ENCODE results near the gene ZNF483. TPM values are rescaled to one million over a fixed set of nuclear protein-coding genes. Genes with fewer than 3 reads are reported as not detected.

ZNF483 gene
- total and polyA plus RNA-seq, 9 of the 15 experiments (the other 6 are each of a cell fraction or from before 2014, with no cell fraction given), result 0.04 to 1.0 (median 0.38) TPM

DNA sequence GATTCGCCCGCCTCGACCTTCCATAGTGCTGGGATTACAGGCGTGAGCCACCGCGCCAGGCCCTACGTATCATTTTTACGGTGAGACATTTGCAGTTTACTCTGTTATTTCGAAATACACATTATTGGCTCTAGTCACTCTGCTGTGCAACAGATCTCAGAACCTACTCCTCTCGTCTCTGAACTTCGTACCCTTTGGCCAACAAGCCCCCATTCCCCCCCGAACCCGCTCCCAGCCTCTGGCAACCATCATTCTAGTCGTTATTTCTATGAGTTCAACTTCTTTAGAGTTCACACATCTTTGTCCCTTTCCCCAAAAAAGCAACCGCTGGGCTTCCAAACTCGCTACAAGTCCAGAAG is 73.7 kb downstream of the ZNF483 start (continued):
- TF ChIP-seq, protein P1, sequence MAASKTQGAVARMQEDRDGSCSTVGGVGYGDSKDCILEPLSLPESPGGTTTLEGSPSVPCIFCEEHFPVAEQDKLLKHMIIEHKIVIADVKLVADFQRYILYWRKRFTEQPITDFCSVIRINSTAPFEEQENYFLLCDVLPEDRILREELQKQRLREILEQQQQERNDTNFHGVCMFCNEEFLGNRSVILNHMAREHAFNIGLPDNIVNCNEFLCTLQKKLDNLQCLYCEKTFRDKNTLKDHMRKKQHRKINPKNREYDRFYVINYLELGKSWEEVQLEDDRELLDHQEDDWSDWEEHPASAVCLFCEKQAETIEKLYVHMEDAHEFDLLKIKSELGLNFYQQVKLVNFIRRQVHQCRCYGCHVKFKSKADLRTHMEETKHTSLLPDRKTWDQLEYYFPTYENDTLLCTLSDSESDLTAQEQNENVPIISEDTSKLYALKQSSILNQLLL (CRISPR knock-in tag; IDR thresholded peaks at IDR 0.05; ENCODE audit: borderline replicate concordance), result no peak
- TF ChIP-seq RBBP5 (IDR thresholded peaks at IDR 0.05; ENCODE audit: borderline replicate concordance, insufficient read depth, low read length, poor library complexity, severe bottlenecking), result no peak

DNA sequence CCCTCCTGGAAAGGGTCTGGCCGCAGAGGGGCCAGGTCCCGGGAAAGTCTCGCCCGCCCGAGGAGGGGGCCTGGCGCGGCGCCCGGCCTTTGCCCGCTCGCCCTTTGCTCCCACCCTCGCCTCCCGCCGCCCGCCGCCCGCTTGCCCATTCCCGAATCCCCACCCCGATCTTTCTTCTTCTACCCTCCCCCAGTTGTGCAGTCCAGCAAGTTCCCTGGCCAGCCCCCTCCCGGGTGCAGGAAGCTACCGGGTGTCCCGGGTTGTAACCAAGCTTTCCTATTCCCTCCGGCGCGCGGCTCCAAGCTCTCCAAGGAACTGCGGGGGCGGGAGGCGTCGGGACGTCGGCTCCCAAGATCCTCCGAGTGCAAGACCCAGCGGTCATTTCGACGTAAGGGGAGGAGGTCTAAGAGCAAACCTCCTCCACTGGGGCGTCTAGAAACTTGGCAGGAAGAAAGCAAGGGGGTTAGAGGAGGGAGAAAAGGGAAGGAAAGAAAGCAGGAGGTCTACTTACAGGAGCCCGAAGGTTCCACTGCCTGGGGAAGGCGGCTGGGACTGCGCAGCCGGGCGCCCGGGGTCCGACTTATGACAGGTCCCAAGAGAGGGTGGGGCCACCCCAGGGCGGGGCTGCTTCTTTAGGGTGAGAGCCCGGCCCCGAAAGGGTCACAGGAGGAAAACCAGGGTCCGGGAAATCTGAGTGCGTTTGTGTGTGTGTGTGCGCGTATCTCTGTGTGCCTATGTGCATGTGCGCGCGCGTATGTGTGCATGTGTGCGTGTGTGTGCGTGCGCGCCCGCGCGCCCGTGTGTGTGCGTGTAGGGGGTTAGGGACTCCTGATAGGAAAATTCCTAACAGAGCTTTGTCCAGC is 74.3 kb downstream of the ZNF483 start, which contains the start of gene PTGR1:
PTGR1 (minus strand) TSS at position 556 of the 863 bp plus-strand sequence. CDS start 2,225 bp downstream, outside the sequence.
- BruUV-seq (replicated peaks), result no TSS peak
- Histone ChIP-seq H3K4me1 (replicated peaks in 1 of 2; ENCODE audit: control insufficient read depth in 2 of 2, insufficient read depth in 2 of 2, low read length in 2 of 2) (peaks cover 2 to 14% of the 10 kb centered on the region in 2 experiments; a peak in 2 of 5 replicates), H3K27me3 (ENCODE audit: control insufficient read depth in 2 of 2, insufficient read depth in 2 of 2, low read length in 2 of 2) (peaks cover 11 to 12% of the 10 kb centered on the region in 2 experiments; a peak in 3 of 5 replicates)

More for the DNA sequence above, 74.3 kb downstream of the ZNF483 start, which contains the start of gene PTGR1:
- H3K27ac ChIP-seq (ENCODE audit: extremely low read depth, low read depth, low read length), result no peak within 1 kb of the TSS
- FAIRE-seq (no peak), DNase-seq (ENCODE audit: extremely low read depth in 1 of 4, low spot score in 3 of 4) (no peak), ATAC-seq (no peak)
- H4K20me1 ChIP-seq (replicated peaks; ENCODE audit: control insufficient read depth, insufficient read depth, low read length), result no peaks in the 10 kb centered on the region
- TF ChIP-seq KLF13 (tag; IDR thresholded peaks at IDR 0.05; ENCODE audit: borderline replicate concordance, low read depth) (no peak), EGR1 (conservative IDR thresholded peaks at IDR 0.05) (peak; percentile 50), EWSR1 (IDR thresholded peaks at IDR 0.05; ENCODE audit: borderline replicate concordance, low read depth, partially characterized antibody) (no peak)
- TF ChIP-seq, protein P2, sequence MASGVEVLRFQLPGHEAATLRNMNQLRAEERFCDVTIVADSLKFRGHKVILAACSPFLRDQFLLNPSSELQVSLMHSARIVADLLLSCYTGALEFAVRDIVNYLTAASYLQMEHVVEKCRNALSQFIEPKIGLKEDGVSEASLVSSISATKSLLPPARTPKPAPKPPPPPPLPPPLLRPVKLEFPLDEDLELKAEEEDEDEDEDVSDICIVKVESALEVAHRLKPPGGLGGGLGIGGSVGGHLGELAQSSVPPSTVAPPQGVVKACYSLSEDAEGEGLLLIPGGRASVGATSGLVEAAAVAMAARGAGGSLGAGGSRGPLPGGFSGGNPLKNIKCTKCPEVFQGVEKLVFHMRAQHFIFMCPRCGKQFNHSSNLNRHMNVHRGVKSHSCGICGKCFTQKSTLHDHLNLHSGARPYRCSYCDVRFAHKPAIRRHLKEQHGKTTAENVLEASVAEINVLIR (CRISPR knock-in tag; IDR thresholded peaks at IDR 0.05), result no peak
- 22% methylated on average over 18 of the region's 64 CpGs for WGBS (ENCODE audit: insufficient coverage, low coverage, missing lambda C conversion rate)
- no peaks in the 10 kb centered on the region for H3K9me1 ChIP-seq (ENCODE audit: control insufficient read depth, insufficient read depth, low read length)
- in situ Hi-C loops (cut with MboI) (no loop called here), intact Hi-C loops (cut with micrococcal nuclease) (loop anchor here (5.0 to 10.0 kb wide), 2 partner anchors 125 to 473 kb away; no protein-coding TSS in a partner anchor)
- no peak within 1 kb of the TSS for H3K4me2 ChIP-seq (ENCODE audit: insufficient read depth, low read length)
- no peak within 1 kb of the TSS for H3K4me3 ChIP-seq
- no peak within 1 kb of the TSS for H2AFZ ChIP-seq (ENCODE audit: low read depth, low read length)
- H3K36me3 ChIP-seq (ENCODE audit: control insufficient read depth, insufficient read depth, low read length), result no peaks in the 10 kb centered on the region
- POLR2A ChIA-PET, result no interaction called here
- peaks cover 2% of the 10 kb centered on the region; the same call in 1 of the 2 replicates for H3K9me3 ChIP-seq (replicated peaks; ENCODE audit: control insufficient read depth, insufficient read depth, low read depth, low read length)
- H3K79me2 ChIP-seq (ENCODE audit: control insufficient read depth, insufficient read depth, low read length), result no peaks in the 10 kb centered on the region
- H3K9ac ChIP-seq (ENCODE audit: insufficient read depth in 1 of 2, low read depth in 2 of 2, low read length in 2 of 2), result no peak within 1 kb of the TSS
- CTCF ChIA-PET (ENCODE audit: low intra/inter-chr PET ratio), result interaction anchor here (0.6 kb wide), 1 partner anchor 95 kb away, joined by 3 read pairs; no protein-coding TSS in a partner anchor

All from K562 (cell line).